Endothelial cell of umbilical vein (primary cell): ENCODE results near the gene GLIS2. TPM values are rescaled to one million over a fixed set of nuclear protein-coding genes. Genes with fewer than 3 reads are reported as not detected.

ENCODE experiments used
- BruUV-seq: library from RNA; stranded (reverse); fragments of 400-500 nt; replicated peaks from 2 replicates; lab custom pipeline; 2021; lab: Mats Ljungman, UMichigan
- CTCF ChIA-PET: fragments of 300-600, 350-600 bp; sonication (Branson Sonifier 250); formaldehyde crosslinking; loops from one replicate; lab custom pipeline; 2021; ENCODE audit warnings: antibody characterized with exemption, inconsistent platforms; lab: Charles Lee
- POLR2A ChIA-PET: fragments of 300-600, 350-600 bp; sonication (Branson Sonifier 250); formaldehyde crosslinking; loops from one replicate; lab custom pipeline; 2021; ENCODE audit warnings: antibody characterized with exemption, inconsistent platforms; lab: Charles Lee
- DNase-seq: peaks from one replicate; pipeline ENCODE4 v3.0.0-alpha.2; 2011; ENCODE audit warnings: low read depth, low spot score
- FAIRE-seq: peaks from 2 replicates; lab custom pipeline; 2011; peaks lifted over from hg19 to GRCh38; lab: Jason Lieb, UNC
- H2AFZ ChIP-seq: 2 replicates; pipeline ENCODE4 v1.6.0; 2012; ENCODE audit warnings: low read depth, low read length, control low read depth, inconsistent platforms
- H3K27ac ChIP-seq: 2 replicates; pipeline ENCODE4 v1.5.1; 2011; ENCODE audit warnings: low read depth, mild to moderate bottlenecking, control low read depth, low read length, moderate library complexity; ENCODE audit not compliant: insufficient read depth
- H3K27me3 ChIP-seq, 2 experiments: 2 replicates each; pipeline versions ENCODE4 v1.6.0 to v1.6.1; 2011; ENCODE audit warnings: low read length in 2 of 2, mixed read lengths in 1 of 2; ENCODE audit not compliant: control insufficient read depth in 2 of 2, insufficient read depth in 2 of 2
- H3K36me3 ChIP-seq, 2 experiments: 2 replicates in 1 of 2; 3 replicates in 1 of 2; pipeline ENCODE4 v1.5.1; 2011; ENCODE audit warnings: low read length in 2 of 2, mild to moderate bottlenecking in 1 of 2, moderate library complexity in 1 of 2; ENCODE audit not compliant: control insufficient read depth in 2 of 2, insufficient read depth in 2 of 2; ENCODE audit errors: extremely low read depth in 1 of 2
- H3K4me1 ChIP-seq: 3 replicates; pipeline ENCODE4 v1.5.1; 2011; ENCODE audit warnings: mild to moderate bottlenecking, low read length; ENCODE audit not compliant: control insufficient read depth, insufficient read depth; ENCODE audit errors: extremely low read depth
- H3K4me2 ChIP-seq: 2 replicates; pipeline ENCODE4 v1.6.1; 2011; ENCODE audit warnings: low read length, control low read depth, mixed read lengths; ENCODE audit not compliant: insufficient read depth
- H3K4me3 ChIP-seq, 3 experiments: fragments of 200-600 bp in 1 of 3; sonication (generic), shearing (Covaris generic) in 1 of 3; replicated peaks in 1 of 3; 2 replicates each; pipeline ENCODE4 v1.5.1; 2011 to 2016; ENCODE audit warnings: control low read depth in 3 of 3, low read length in 3 of 3, mild to moderate bottlenecking in 2 of 3, inconsistent platforms in 1 of 3, low read depth in 1 of 3, moderate library complexity in 1 of 3; ENCODE audit not compliant: insufficient read depth in 1 of 3
- H3K79me2 ChIP-seq: 2 replicates; pipeline ENCODE4 v1.6.0; 2012; ENCODE audit warnings: low read length, inconsistent platforms; ENCODE audit not compliant: control insufficient read depth, insufficient read depth
- H3K9ac ChIP-seq: replicated peaks from 2 replicates; pipeline ENCODE3; 2011; ENCODE audit warnings: low read length, control low read depth; ENCODE audit not compliant: insufficient read depth; ENCODE audit errors: extremely low read depth
- H3K9me1 ChIP-seq: replicated peaks from 3 replicates; pipeline ENCODE4 v1.6.0; 2011; ENCODE audit warnings: mild to moderate bottlenecking, low read length; ENCODE audit not compliant: control insufficient read depth, insufficient read depth; ENCODE audit errors: extremely low read depth
- H3K9me3 ChIP-seq: replicated peaks from 2 replicates; pipeline ENCODE4 v1.5.1; 2012; ENCODE audit warnings: low read length, inconsistent platforms; ENCODE audit not compliant: control insufficient read depth, insufficient read depth
- H4K20me1 ChIP-seq: replicated peaks from 2 replicates; pipeline ENCODE3; 2011; ENCODE audit warnings: mild to moderate bottlenecking, low read length; ENCODE audit not compliant: control insufficient read depth, insufficient read depth; ENCODE audit errors: extremely low read depth
- CTCF ChIP-seq, 2 donors: IDR thresholded peaks; 1 replicate in 1 of 2; 2 replicates in 1 of 2; pipeline ENCODE4 v1.5.1; 2011; ENCODE audit warnings: low read length in 2 of 2, mild to moderate bottlenecking in 2 of 2, moderate library complexity in 2 of 2, control low read depth in 1 of 2, inconsistent platforms in 1 of 2, low read depth in 1 of 2; ENCODE audit not compliant: insufficient read depth in 1 of 2; ENCODE audit errors: extremely low read depth in 1 of 2
- EZH2 ChIP-seq: IDR thresholded peaks from 2 replicates; pipeline ENCODE4 v1.6.1; 2012; ENCODE audit warnings: borderline replicate concordance, low read depth, mild to moderate bottlenecking, moderate library complexity, low read length, inconsistent platforms; ENCODE audit not compliant: severe bottlenecking
- FOS ChIP-seq: IDR thresholded peaks from 2 replicates; pipeline ENCODE4 v1.6.1; 2011; ENCODE audit warnings: mild to moderate bottlenecking, low read length, moderate library complexity, borderline replicate concordance; ENCODE audit not compliant: insufficient read depth
- GATA2 ChIP-seq: IDR thresholded peaks from 2 replicates; pipeline ENCODE4 v1.7.0; 2011; ENCODE audit warnings: low read depth, mild to moderate bottlenecking, moderate library complexity, mixed read lengths, low read length; ENCODE audit not compliant: insufficient read length, insufficient read depth
- JUN ChIP-seq: IDR thresholded peaks from 2 replicates; pipeline ENCODE4 v1.6.1; 2011; ENCODE audit warnings: borderline replicate concordance, low read depth; ENCODE audit not compliant: insufficient read length, insufficient read depth
- MAX ChIP-seq: IDR thresholded peaks from 2 replicates; pipeline ENCODE4 v1.6.1; 2011; ENCODE audit not compliant: insufficient read depth, insufficient read length
- MYC ChIP-seq: IDR thresholded peaks from one replicate; pipeline ENCODE4 v1.6.1; 2011; ENCODE audit warnings: mild to moderate bottlenecking, low read depth, low read length
- POLR2A ChIP-seq: IDR thresholded peaks from 2 replicates; pipeline ENCODE4 v1.6.1; 2012; ENCODE audit warnings: low read depth, mild to moderate bottlenecking, control low read depth, low read length
- POLR2AphosphoS5 ChIP-seq: IDR thresholded peaks from 2 replicates; pipeline ENCODE4 v1.6.1; 2012; ENCODE audit warnings: low read depth, mild to moderate bottlenecking, control low read depth, low read length, moderate library complexity; ENCODE audit not compliant: insufficient read depth
- dilution Hi-C: fragments of 300-500 bp; cut with MboI; formaldehyde crosslinking; loops from one replicate; pipeline ENCODE4 v1.15.0; 2019; ENCODE audit warnings: low sequenced_read_pairs; ENCODE audit not compliant: extremely low pct_ligation_motif_present
- intact Hi-C: fragments of 100-400 bp; cut with micrococcal nuclease; formaldehyde crosslinking; loops from one replicate; pipeline ENCODE4 v1.10.0; 2022
- polyA plus RNA-seq, 4 experiments: library from polyadenylated mRNA; depleted of rRNA in 3 of 4; stranded (reverse) in 3 of 4; unstranded in 1 of 4; fragments of >200 nt; gene quantifications; 2 replicates each; pipeline versions ENCODE4 v1.2.1 to v1.2.3, GENCODE V29; 2011 to 2012; ENCODE audit warnings: missing spikeins in 1 of 4
- total RNA-seq: library from RNA; stranded (reverse); gene quantifications from 2 replicates; pipeline ENCODE4 v1.2.3, GENCODE V29; 2021

Gene GLIS2
- total and polyA plus RNA-seq, 2 donors (not counting 3 experiments of a cell fraction or from before 2014, with no cell fraction given), result 4.6 to 10.1 TPM

- no peaks in the 10 kb centered on the region for H4K20me1 ChIP-seq
- H2AFZ ChIP-seq, result no peak overlapping the region
- no peaks in the 10 kb centered on the region for H3K36me3 ChIP-seq
- TF ChIP-seq EZH2, result no peak
- no peak for TF ChIP-seq POLR2AphosphoS5
- no peak for TF ChIP-seq MAX
- no peak for TF ChIP-seq GATA2
- no peak for TF ChIP-seq FOS
- TF ChIP-seq POLR2A, result no peak
- TF ChIP-seq MYC, result no peak
- no peak for TF ChIP-seq JUN
- no peak for TF ChIP-seq CTCF (IDR thresholded peaks at IDR 0.05; ENCODE audit: extremely low read depth in 1 of 2, insufficient read depth in 1 of 2, low read depth in 1 of 2, low read length in 2 of 2)
- no peaks in the 10 kb centered on the region for H3K79me2 ChIP-seq
- peaks cover 0 to 4% of the 10 kb centered on the region in 2 experiments for H3K27me3 ChIP-seq
- no peaks in the 10 kb centered on the region for H3K9me1 ChIP-seq
- no peak overlapping the region for H3K9ac ChIP-seq
- ChIA-PET POLR2A (interaction anchor here (0.6 to 0.7 kb wide), 2 partner anchors 46 to 119 kb away, joined by 7 to 8 read pairs; no protein-coding TSS in a partner anchor), CTCF (interaction anchor here (1.0 to 1.7 kb wide), 6 partner anchors 10 to 121 kb away, joined by 3 to 14 read pairs (median 3); no protein-coding TSS in a partner anchor)
- dilution Hi-C loops (no loop called here), intact Hi-C loops (no loop called here)
- H3K4me2 ChIP-seq, result no peak overlapping the region
- FAIRE-seq (no peak), DNase-seq (no peak)
- no peak overlapping the region for H3K4me3 ChIP-seq
- no TSS peak for BruUV-seq
- no peaks in the 10 kb centered on the region for H3K4me1 ChIP-seq
- H3K27ac ChIP-seq, result no peak overlapping the region
- no peaks in the 10 kb centered on the region for H3K9me3 ChIP-seq
These were observed 32.4 kb upstream of the GLIS2 start for GRCh38 chr16:4283441-4283840.
